ENCODE measurements around the gene NFYB. TPM values are rescaled to one million over a fixed set of nuclear protein-coding genes. Genes with fewer than 3 reads are reported as not detected.
A peak's percentile ranks its signal among the peaks of the same experiment; 100 is the strongest.

The NFYB gene
- total and polyA plus RNA-seq, 2 donors (not counting 3 experiments of a cell fraction or from before 2014, with no cell fraction given), result 10.2 to 23.3 TPM

DNA sequence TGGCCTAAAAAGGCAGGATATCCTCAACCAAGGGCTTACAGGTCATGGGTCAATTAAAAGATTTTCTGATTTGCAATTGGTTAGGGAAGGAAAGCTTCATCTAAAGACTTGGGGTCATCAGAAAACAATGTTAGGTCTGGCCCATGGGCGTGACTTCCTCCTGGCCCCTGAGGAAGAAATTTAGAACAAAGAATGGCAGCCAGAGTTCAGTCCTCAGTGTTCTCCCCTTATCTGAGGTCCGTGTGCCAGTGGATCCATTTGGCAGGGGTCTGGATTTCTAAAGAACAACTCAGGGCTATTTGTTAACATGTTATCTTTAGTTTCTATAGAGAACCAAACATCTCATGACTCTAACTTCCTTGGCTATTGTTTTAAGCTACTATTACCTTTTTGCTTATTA is 27.8 kb upstream of the NFYB start:
- TF ChIP-seq MYC (IDR thresholded peaks at IDR 0.05; ENCODE audit: low read depth, low read length) (no peak), JUN (IDR thresholded peaks at IDR 0.05; ENCODE audit: borderline replicate concordance, insufficient read depth, insufficient read length, low read depth) (no peak)
- ChIA-PET CTCF (interaction anchor here (1.0 to 1.8 kb wide), 2 partner anchors 12 to 28 kb away, joined by 4 read pairs; partner anchors contain the start of gene NFYB), POLR2A (no interaction called here)
- no peak overlapping the region for H3K27ac ChIP-seq (ENCODE audit: insufficient read depth, low read depth, low read length)
- no peaks in the 10 kb centered on the region for H3K9me3 ChIP-seq (replicated peaks; ENCODE audit: control insufficient read depth, insufficient read depth, low read length)
- no peaks in the 10 kb centered on the region for H3K27me3 ChIP-seq (ENCODE audit: control insufficient read depth in 2 of 2, insufficient read depth in 2 of 2, low read length in 2 of 2)
- no peak overlapping the region for H3K4me3 ChIP-seq (replicated peaks in 1 of 3; ENCODE audit: insufficient read depth in 1 of 3, low read depth in 1 of 3, low read length in 3 of 3)
- BruUV-seq (replicated peaks), result no TSS peak
- H3K4me2 ChIP-seq (ENCODE audit: insufficient read depth, low read length), result no peak overlapping the region
- H3K9me1 ChIP-seq (replicated peaks; ENCODE audit: control insufficient read depth, extremely low read depth, insufficient read depth, low read length), result no peaks in the 10 kb centered on the region
- peak; percentile 55 for DNase-seq (ENCODE audit: low read depth, low spot score)
- intact Hi-C loops (cut with micrococcal nuclease) (no loop called here), dilution Hi-C loops (cut with MboI; ENCODE audit: extremely low pct_ligation_motif_present, low sequenced_read_pairs) (no loop called here)
- no peak for FAIRE-seq
- H3K9ac ChIP-seq (replicated peaks; ENCODE audit: extremely low read depth, insufficient read depth, low read length), result no peak overlapping the region
- H3K79me2 ChIP-seq (ENCODE audit: control insufficient read depth, insufficient read depth, low read length), result no peaks in the 10 kb centered on the region
- no peak overlapping the region for H2AFZ ChIP-seq (ENCODE audit: low read depth, low read length)
- no peaks in the 10 kb centered on the region for H4K20me1 ChIP-seq (replicated peaks; ENCODE audit: control insufficient read depth, extremely low read depth, insufficient read depth, low read length)
- peaks cover 6% of the 10 kb centered on the region for H3K4me1 ChIP-seq (ENCODE audit: control insufficient read depth, extremely low read depth, insufficient read depth, low read length)
- no peaks in the 10 kb centered on the region for H3K36me3 ChIP-seq (ENCODE audit: control insufficient read depth in 2 of 2, extremely low read depth in 1 of 2, insufficient read depth in 2 of 2, low read length in 2 of 2)

DNA sequence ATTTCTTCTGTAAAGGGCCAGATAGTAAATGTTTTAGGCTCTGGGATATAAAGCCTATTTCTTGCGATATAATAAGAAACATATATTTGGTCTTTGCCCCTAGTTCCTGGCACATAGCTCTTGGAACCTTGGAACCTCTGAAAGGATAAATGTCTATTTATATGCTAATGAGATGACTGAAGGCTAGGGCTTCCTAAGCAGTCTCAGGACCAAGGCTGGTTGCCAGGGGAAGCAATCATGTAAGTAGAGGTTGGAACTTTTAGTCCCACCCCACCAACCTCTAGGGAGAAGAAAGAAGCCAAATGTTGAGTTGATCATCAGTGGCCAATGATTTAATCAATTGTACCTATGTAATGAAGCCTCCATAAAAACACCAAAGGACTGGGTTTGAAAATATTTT is 26.6 kb upstream of the NFYB start:
- Histone ChIP-seq H3K4me2 (ENCODE audit: insufficient read depth, low read length) (no peak overlapping the region), H3K9me1 (replicated peaks; ENCODE audit: control insufficient read depth, extremely low read depth, insufficient read depth, low read length) (no peaks in the 10 kb centered on the region), H3K27me3 (ENCODE audit: control insufficient read depth in 2 of 2, insufficient read depth in 2 of 2, low read length in 2 of 2) (peaks cover 0 to 2% of the 10 kb centered on the region in 2 experiments), H3K79me2 (ENCODE audit: control insufficient read depth, insufficient read depth, low read length) (no peaks in the 10 kb centered on the region), H3K9me3 (replicated peaks; ENCODE audit: control insufficient read depth, insufficient read depth, low read length) (no peaks in the 10 kb centered on the region), H4K20me1 (replicated peaks; ENCODE audit: control insufficient read depth, extremely low read depth, insufficient read depth, low read length) (no peaks in the 10 kb centered on the region), H3K9ac (replicated peaks; ENCODE audit: extremely low read depth, insufficient read depth, low read length) (no peak overlapping the region), H3K36me3 (ENCODE audit: control insufficient read depth in 2 of 2, extremely low read depth in 1 of 2, insufficient read depth in 2 of 2, low read length in 2 of 2) (no peaks in the 10 kb centered on the region), H3K27ac (ENCODE audit: insufficient read depth, low read depth, low read length) (no peak overlapping the region), H2AFZ (ENCODE audit: low read depth, low read length) (no peak overlapping the region), H3K4me1 (ENCODE audit: control insufficient read depth, extremely low read depth, insufficient read depth, low read length) (peaks cover 6% of the 10 kb centered on the region), H3K4me3 (replicated peaks in 1 of 3; ENCODE audit: insufficient read depth in 1 of 3, low read depth in 1 of 3, low read length in 3 of 3) (no peak overlapping the region)
- intact Hi-C loops (cut with micrococcal nuclease), result no loop called here
- no TSS peak for BruUV-seq (replicated peaks)
- ChIA-PET POLR2A (no interaction called here), CTCF (no interaction called here)
- TF ChIP-seq GATA2 (IDR thresholded peaks at IDR 0.05; ENCODE audit: insufficient read depth, insufficient read length, low read depth, low read length), result no peak
- TF ChIP-seq, protein P1, sequence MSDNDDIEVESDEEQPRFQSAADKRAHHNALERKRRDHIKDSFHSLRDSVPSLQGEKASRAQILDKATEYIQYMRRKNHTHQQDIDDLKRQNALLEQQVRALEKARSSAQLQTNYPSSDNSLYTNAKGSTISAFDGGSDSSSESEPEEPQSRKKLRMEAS (IDR thresholded peaks at IDR 0.05; ENCODE audit: insufficient read depth, insufficient read length), result no peak
- no peak for TF ChIP-seq FOS (IDR thresholded peaks at IDR 0.05; ENCODE audit: borderline replicate concordance, insufficient read depth, low read length)
- TF ChIP-seq, protein P2, sequence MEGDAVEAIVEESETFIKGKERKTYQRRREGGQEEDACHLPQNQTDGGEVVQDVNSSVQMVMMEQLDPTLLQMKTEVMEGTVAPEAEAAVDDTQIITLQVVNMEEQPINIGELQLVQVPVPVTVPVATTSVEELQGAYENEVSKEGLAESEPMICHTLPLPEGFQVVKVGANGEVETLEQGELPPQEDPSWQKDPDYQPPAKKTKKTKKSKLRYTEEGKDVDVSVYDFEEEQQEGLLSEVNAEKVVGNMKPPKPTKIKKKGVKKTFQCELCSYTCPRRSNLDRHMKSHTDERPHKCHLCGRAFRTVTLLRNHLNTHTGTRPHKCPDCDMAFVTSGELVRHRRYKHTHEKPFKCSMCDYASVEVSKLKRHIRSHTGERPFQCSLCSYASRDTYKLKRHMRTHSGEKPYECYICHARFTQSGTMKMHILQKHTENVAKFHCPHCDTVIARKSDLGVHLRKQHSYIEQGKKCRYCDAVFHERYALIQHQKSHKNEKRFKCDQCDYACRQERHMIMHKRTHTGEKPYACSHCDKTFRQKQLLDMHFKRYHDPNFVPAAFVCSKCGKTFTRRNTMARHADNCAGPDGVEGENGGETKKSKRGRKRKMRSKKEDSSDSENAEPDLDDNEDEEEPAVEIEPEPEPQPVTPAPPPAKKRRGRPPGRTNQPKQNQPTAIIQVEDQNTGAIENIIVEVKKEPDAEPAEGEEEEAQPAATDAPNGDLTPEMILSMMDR (IDR thresholded peaks at IDR 0.05; ENCODE audit: extremely low read depth in 1 of 2, insufficient read depth in 1 of 2, low read depth in 1 of 2, low read length in 2 of 2), result no peak
- no peak for TF ChIP-seq POLR2AphosphoS5 (IDR thresholded peaks at IDR 0.05; ENCODE audit: insufficient read depth, low read depth, low read length)
- TF ChIP-seq JUN (IDR thresholded peaks at IDR 0.05; ENCODE audit: borderline replicate concordance, insufficient read depth, insufficient read length, low read depth), result no peak
- TF ChIP-seq MYC (IDR thresholded peaks at IDR 0.05; ENCODE audit: low read depth, low read length), result no peak
- no peak for TF ChIP-seq EZH2 (IDR thresholded peaks at IDR 0.05; ENCODE audit: borderline replicate concordance, low read depth, low read length, severe bottlenecking)
- no peak for TF ChIP-seq POLR2A (IDR thresholded peaks at IDR 0.05; ENCODE audit: low read depth, low read length)
- dilution Hi-C loops (cut with MboI; ENCODE audit: extremely low pct_ligation_motif_present, low sequenced_read_pairs), result no loop called here
- DNase-seq (ENCODE audit: low read depth, low spot score) (no peak), FAIRE-seq (no peak)

Measured in endothelial cell of umbilical vein (primary cell).